Activated T-cell treated with anti-CD3 and anti-CD28 coated beads for 24 hours (primary cell): ENCODE data around the gene EIF3F.
A peak's percentile ranks its signal among the peaks of the same experiment; 100 is the strongest.

Source experiments
- DNase-seq: peaks from one replicate; pipeline ENCODE4 v3.0.0-alpha.2; 2020; ENCODE audit warnings: low read depth

The EIF3F gene

GRCh38 chr11:7994581-7995278, 7.6 kb downstream of the EIF3F start:
- no peak for DNase-seq

DNA sequence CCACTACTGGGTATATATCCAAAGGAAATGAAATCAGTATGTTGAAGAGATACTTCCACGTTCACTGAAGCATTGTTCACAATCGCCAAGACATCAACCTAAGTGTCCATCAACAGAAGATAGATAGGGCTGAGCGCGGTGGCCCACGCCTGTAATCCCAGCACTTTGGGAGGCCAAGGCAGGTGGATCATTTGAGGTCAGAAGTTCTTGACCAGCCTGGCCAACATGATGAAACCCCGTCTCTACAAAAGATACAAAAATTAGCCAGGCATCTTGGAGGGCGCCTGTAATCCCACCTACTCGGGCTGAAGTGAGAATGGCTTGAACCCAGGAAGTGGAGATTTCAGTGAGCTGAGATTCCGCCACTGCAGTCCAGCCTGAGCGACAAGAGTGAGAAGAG, 12.7 kb downstream of the EIF3F start:
- no peak for DNase-seq

DNA sequence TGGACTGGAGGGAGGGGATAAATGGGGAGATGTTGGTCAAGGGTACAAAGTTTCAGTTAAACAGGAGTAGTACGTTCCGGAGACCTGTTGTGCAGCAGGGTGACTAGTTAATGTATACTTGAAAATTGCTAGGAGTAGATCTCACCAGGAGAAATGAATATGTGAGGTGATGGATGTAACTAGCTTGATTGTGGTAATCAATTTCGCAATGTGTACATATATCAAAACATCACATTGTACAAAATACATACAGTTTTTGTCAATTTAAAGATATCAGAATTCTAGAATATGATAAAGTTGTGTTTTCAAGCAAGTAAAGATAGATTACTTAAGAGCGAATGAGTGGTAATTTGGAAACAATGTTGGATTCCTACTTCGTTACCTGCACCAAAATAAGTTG, 13.3 kb downstream of the EIF3F start:
- no peak for DNase-seq

DNA sequence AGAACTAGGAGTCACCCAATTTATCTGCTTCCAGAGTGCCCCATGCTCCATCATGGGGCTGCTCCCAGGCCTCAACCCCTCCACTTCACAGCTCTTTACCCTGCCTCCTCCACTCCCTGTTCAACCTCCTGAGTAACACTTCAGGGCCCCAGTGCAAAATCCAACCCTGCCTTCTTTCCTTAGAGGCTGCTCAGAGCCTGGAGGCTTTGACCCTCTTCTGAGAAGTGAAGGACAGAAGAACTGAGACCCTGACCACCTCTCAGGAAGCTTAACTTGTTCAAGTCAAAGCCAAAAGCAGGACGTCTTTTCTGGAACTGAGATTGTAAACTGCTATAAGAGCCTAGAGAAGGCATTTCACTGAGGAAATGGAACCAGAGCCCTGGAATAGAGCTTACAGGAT, 15.5 kb downstream of the EIF3F start:
- no peak for DNase-seq

DNA sequence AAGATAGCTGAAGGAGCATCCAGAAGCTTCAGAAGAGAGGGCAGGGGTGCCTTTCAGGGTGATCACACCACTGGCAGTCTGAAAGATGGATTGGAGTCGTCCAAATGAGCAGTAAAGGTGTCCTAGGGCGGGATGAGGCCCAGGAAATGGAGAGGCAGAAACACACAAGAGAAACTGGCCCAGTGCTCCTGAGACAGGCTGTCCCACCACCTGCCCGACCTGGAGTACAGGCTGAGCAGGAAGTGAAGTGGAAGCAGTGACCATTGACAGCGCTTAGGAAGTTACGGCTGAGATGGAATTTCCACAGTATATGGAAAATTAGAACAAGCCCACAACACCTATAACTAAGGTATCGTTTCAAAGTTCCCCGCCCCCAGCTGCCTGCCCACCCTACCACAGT, 16.1 kb downstream of the EIF3F start:
- no peak for DNase-seq

DNA sequence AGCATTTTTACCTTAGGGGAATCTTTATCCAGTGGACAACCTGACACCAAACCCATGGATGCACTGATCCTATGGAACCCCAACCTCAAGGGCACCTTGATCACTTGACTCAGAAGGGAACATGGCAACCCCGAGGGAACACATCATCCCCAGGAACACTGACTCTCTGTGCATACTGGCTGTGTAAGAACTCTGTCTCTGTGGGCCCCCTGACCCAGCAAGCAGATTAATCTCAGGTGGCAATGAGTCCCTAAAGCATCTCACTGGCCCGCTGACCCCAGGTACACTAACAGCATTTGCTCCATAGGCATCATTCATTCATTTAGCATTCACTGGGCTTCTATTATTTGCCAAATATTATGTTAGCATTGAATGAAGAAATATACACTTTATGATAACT, 16.9 kb downstream of the EIF3F start:
- DNase-seq = no peak

DNA sequence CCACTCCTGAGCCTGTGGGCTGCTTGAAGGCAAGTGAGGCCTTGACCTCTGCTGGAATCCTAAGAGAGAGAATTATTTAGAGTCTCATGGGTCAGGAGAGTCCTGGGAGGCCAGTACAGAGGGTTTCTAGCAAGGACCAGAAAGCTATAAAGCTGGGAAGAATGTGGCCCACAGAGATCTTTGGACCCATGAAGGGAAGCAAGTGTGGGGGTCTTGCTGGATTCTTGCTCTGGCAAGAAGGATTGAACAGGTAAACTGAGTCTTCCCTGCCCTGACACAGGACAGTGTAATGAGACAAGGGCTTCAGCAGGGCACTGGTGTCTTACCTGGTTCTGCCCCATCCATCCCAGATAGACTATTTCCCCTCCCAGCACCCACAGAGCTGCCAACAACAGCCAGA, 18.4 kb downstream of the EIF3F start:
- DNase-seq = no peak

- DNase-seq = peak; percentile 41
Observed at GRCh38 chr11:8006349-8006977, 19.3 kb downstream of the EIF3F start.

- DNase-seq = no peak
Observed at GRCh38 chr11:8008212-8008611, 21.1 kb downstream of the EIF3F start.

- no peak for DNase-seq
Observed at GRCh38 chr11:8009856-8010255, 22.7 kb downstream of the EIF3F start.

GRCh38 chr11:8011371-8011770, 24.2 kb downstream of the EIF3F start:
- DNase-seq = no peak

- no peak for DNase-seq
Observed at GRCh38 chr11:8011981-8012444, 24.9 kb downstream of the EIF3F start.

DNA sequence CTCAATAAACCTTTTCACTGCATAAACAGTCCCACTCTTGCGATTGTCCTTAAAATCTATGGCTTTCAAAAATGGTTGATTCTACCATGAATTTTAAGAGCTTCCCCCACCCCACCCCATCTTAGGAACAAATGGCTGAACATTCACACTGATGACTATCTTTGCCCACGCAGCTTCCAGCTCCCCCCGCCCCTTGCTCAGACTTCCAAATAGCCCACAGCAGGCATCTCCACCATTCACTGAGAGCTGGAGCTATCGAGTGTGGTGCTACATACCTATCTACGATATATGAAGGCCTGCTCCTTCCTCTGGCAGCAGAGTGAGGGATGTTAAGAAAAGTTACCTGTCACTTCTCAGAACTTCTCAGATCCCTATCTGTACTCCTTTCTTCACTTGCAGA, 26.7 kb downstream of the EIF3F start:
- DNase-seq = no peak

DNA sequence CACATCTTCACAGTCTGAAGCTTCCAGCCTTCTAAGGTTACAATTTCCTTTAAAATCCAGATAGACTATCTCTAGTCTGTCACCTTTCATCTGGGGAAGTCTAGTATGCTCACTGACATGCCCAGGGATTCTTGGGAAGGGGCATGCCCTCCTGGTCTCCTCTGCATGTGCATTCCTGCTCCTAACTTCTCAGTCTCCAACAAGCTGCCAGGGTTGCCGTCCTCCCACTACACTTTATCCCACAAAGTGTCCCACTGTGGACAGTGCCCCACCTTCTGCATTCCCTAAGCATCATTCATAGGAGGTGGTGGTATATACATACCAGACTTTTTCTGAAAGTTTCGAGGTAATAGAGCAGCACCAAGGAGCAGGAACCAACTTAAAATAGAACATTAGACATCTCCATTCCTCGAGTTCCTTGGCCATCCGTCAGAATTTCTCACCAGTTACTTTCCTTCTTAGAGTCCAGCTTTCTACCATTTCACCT, 28.7 kb downstream of the EIF3F start:
- no peak for DNase-seq

- no peak for DNase-seq
Observed at GRCh38 chr11:8016440-8016839, 29.3 kb downstream of the EIF3F start.

DNA sequence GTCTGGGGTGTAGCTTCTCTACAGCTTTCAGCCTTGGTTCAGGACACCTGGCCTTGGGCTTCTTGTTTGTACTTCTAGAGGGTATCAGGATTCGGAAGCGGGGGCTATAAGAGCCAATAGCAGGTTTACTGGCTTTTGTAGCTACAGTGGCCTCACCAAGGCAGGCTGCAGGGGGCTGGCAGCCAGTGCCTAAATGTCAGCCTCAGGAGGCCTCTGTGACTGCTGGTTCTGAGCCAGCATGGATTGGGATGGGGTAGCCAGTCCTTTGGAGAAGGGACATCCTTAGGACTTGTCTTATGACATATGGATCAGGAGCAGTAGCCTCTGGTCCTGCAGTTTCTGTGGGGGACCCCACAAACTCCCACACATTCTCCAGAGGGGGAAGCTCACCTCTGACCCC, 29.9 kb downstream of the EIF3F start:
- DNase-seq = no peak

DNA sequence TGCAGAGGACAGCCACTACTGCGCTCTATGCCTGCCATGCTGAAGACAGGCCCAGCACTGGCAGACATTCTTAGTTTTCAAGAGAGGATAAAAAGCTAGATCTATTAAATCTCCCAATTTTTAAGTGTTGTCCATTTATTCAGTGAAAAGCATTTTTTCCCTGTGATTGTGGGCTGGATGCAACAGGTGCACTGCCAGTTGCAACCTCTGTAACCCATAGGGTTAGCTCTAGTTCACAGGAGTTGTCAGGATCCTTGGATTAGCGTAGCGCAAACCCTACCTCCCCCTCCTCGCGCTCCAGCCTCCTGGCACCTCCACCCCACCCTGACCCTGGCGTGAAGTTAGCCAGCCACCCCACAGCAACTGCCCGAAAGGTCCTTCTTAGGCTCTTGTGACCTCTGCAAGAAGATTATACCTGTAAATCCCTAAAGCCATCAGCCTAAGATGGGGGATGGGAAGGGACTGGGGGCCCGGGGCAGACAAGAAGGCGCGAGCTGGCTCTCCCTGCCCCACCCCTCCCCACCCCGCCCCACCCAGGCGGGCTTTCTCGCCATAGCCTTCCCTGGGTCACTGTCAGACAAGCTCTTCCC, 30.9 kb downstream of the EIF3F start:
- no peak for DNase-seq

DNA sequence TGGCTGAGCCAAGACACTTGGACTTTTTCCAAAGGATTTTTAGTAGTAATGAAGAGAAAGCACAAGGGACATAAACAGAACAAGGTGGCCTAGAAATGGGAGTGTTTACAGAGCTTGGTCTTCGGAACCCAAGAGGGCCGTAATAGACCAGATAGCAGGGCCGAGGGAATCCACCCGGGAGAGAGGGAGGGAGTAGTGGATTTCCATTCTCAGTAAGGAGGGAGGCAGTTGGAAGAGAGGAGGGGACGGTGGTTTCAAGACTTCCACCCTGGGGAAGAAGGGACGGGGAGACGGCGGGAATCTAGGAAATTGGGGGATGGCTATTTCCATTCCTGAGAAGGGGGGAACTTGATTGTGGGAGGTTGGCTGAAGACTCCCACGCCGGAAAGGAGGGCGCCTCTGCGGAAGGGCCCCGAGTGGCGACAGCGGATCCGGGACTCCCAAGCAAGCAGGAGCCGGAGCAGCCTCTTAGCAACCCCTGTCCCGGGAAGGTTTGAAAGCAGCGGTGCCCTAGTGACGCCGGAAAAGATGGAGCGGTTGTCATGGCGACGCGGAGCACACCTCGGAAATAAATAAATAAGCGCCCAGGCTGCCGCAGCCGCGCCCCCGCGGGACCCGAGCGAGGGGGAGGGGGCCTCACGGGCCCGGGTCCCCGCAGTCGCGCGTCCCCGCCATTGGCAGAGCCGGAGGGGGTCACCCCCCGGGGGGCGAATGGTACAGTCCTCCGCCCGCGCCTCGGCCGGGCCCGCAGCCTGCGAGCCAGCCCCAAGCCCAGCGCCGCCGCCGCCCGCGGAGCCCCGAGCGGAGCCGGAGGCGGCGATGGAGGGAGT, 31.6 kb downstream of the EIF3F start:
- DNase-seq = peak; percentile 44

- DNase-seq = no peak
Observed at GRCh38 chr11:8019314-8020243, 32.4 kb downstream of the EIF3F start.

DNA sequence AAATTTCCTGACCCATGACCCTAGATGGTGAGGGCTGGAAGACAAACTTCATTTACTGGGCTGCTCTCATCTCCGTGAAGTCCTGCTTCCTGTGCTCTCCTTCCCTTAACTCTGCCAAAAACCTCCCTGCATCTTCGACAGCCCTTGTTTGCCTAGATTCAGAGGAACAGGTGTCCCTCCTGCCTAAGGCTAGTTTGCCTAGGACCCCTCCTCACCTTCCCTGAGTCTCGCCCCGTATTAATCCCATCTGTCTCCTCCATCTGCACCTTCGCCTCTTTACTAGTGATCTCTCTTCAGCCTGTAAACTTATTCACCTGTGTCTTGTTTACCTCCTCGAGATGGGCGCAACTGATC, 33.1 kb downstream of the EIF3F start:
- no peak for DNase-seq

GRCh38 chr11:8021920-8022319, 34.8 kb downstream of the EIF3F start:
- DNase-seq = no peak

GRCh38 chr11:8022876-8023275, 35.7 kb downstream of the EIF3F start:
- no peak for DNase-seq
